K562 (cell line): ENCODE results near the gene DYNC2I2. TPM values are rescaled to one million over a fixed set of nuclear protein-coding genes. Genes with fewer than 3 reads are reported as not detected.

ENCODE experiments used
- ATAC-seq: fragments of 200-7000 bp; cut with Tn5 transposase; 3 replicates; pipeline ENCODE4 v1.9.1; 2020; ENCODE audit warnings: moderate library complexity
- BruUV-seq: library from RNA; stranded (reverse); fragments of 400-500 nt; replicated peaks from 2 replicates; lab custom pipeline; 2021; lab: Mats Ljungman, UMichigan
- CTCF ChIA-PET: fragments of 300-600 bp; formaldehyde crosslinking; extraction: SDS; loops from one replicate; lab custom pipeline; 2021; ENCODE audit warnings: low intra/inter-chr PET ratio; lab: Yijun Ruan, JAX
- POLR2A ChIA-PET: fragments of 300-600, 350-650 bp; sonication (Branson Sonifier 250); formaldehyde crosslinking; extraction: SDS; loops from one replicate; lab custom pipeline; 2021; ENCODE audit warnings: antibody characterized with exemption, inconsistent platforms; lab: Yijun Ruan, JAX
- DNase-seq, 4 experiments: peaks; one replicate each; pipeline versions ENCODE4 v3.0.0 to v3.0.0-alpha.2; 2011 to 2018; ENCODE audit warnings: low spot score in 3 of 4, mixed read lengths in 3 of 4; ENCODE audit errors: extremely low read depth in 1 of 4
- FAIRE-seq: peaks from 2 replicates; lab custom pipeline; 2011; peaks lifted over from hg19 to GRCh38; lab: Jason Lieb, UNC
- H2AFZ ChIP-seq: 2 replicates; pipeline ENCODE4 v1.6.0; 2011; ENCODE audit warnings: low read depth, low read length, control low read depth, inconsistent platforms
- H3K27ac ChIP-seq: fragments of 200-600 bp; 3 replicates; pipeline ENCODE4 v1.8.0; 2011; ENCODE audit warnings: low read depth, mild to moderate bottlenecking, control low read depth, inconsistent platforms, low read length, moderate library complexity, mixed read lengths; ENCODE audit errors: extremely low read depth
- H3K27me3 ChIP-seq, 2 experiments: fragments of 300-600 bp in 1 of 2; 2 replicates in 1 of 2; 3 replicates in 1 of 2; pipeline versions ENCODE4 v1.6.0 to v1.8.0; 2011; ENCODE audit warnings: inconsistent platforms in 2 of 2, low read length in 2 of 2, mild to moderate bottlenecking in 1 of 2, mixed read lengths in 1 of 2, moderate library complexity in 1 of 2; ENCODE audit not compliant: control insufficient read depth in 2 of 2, insufficient read depth in 2 of 2
- H3K36me3 ChIP-seq: fragments of 300-600 bp; 3 replicates; pipeline ENCODE4 v1.8.0; 2011; ENCODE audit warnings: mild to moderate bottlenecking, low read length, inconsistent platforms; ENCODE audit not compliant: control insufficient read depth, insufficient read depth
- H3K4me1 ChIP-seq, 2 experiments: fragments of 200-600 bp in 1 of 2; replicated peaks in 1 of 2; 2 replicates in 1 of 2; 3 replicates in 1 of 2; pipeline versions ENCODE4 v1.5.1 to v1.8.0; 2011; ENCODE audit warnings: inconsistent platforms in 2 of 2, low read length in 2 of 2, mild to moderate bottlenecking in 1 of 2, mixed read lengths in 1 of 2, moderate library complexity in 1 of 2; ENCODE audit not compliant: control insufficient read depth in 2 of 2, insufficient read depth in 2 of 2
- H3K4me2 ChIP-seq: 2 replicates; pipeline ENCODE4 v1.6.1; 2011; ENCODE audit warnings: low read length, control low read depth, inconsistent platforms, mixed read lengths; ENCODE audit not compliant: insufficient read depth
- H3K4me3 ChIP-seq: fragments of 200-600 bp; sonication (generic), shearing (Covaris generic); 2 replicates; pipeline ENCODE4 v1.5.1; 2016; ENCODE audit warnings: control low read depth, inconsistent platforms
- H3K79me2 ChIP-seq: fragments of 200-600 bp; 3 replicates; pipeline ENCODE4 v1.8.0; 2011; ENCODE audit warnings: low read length, inconsistent platforms; ENCODE audit not compliant: control insufficient read depth, insufficient read depth
- H3K9ac ChIP-seq, 2 experiments: 2 replicates each; pipeline versions ENCODE4 v1.6.0 to v1.6.1; 2011; ENCODE audit warnings: low read depth in 2 of 2, low read length in 2 of 2, control low read depth in 1 of 2, inconsistent platforms in 1 of 2, mild to moderate bottlenecking in 1 of 2, mixed read lengths in 1 of 2; ENCODE audit not compliant: insufficient read depth in 1 of 2
- H3K9me1 ChIP-seq: one replicate; pipeline ENCODE4 v1.6.0; 2011; ENCODE audit warnings: inconsistent platforms, mild to moderate bottlenecking, low read length, moderate library complexity; ENCODE audit not compliant: control insufficient read depth, insufficient read depth
- H3K9me3 ChIP-seq: replicated peaks from 2 replicates; pipeline ENCODE4 v1.5.1; 2011; ENCODE audit warnings: low read depth, low read length, inconsistent platforms; ENCODE audit not compliant: control insufficient read depth, insufficient read depth
- H4K20me1 ChIP-seq: replicated peaks from 2 replicates; pipeline ENCODE4 v1.6.1; 2011; ENCODE audit warnings: low read length, inconsistent platforms, mixed read lengths; ENCODE audit not compliant: control insufficient read depth, insufficient read depth
- BRD4 ChIP-seq: fragments of 200-600 bp; sonication (generic); IDR thresholded peaks from 2 replicates; pipeline ENCODE4 v1.6.1; 2017; ENCODE audit warnings: inconsistent platforms
- ESRRA ChIP-seq: fragments of 450-650 bp; IDR thresholded peaks from 2 replicates; pipeline ENCODE4 v1.6.1; 2014; ENCODE audit warnings: low read depth, mild to moderate bottlenecking, moderate library complexity, borderline replicate concordance
- HES1 ChIP-seq: fragments of 450-650 bp; IDR thresholded peaks from 2 replicates; pipeline ENCODE4 v1.6.1; 2016; ENCODE audit warnings: low read depth, mild to moderate bottlenecking, moderate library complexity
- KDM5B ChIP-seq: fragments of 200-600 bp; sonication (generic); IDR thresholded peaks from 2 replicates; pipeline ENCODE4 v1.6.1; 2012; ENCODE audit warnings: low read depth, mild to moderate bottlenecking, moderate library complexity, low read length, control low read depth, inconsistent platforms; ENCODE audit not compliant: insufficient replicate concordance
- POLR2G ChIP-seq: fragments of 200-400 bp; formaldehyde crosslinking; IDR thresholded peaks from 2 replicates; pipeline ENCODE4 v1.6.1; 2017; ENCODE audit warnings: low read depth, mild to moderate bottlenecking, antibody characterized with exemption, low read length, moderate library complexity
- RAD51 ChIP-seq: fragments of 450-650 bp; IDR thresholded peaks from 2 replicates; pipeline ENCODE4 v1.7.1; 2016; ENCODE audit warnings: low read depth, mild to moderate bottlenecking, borderline replicate concordance
- TRIM24 ChIP-seq, 2 experiments: fragments of 450-650 bp; IDR thresholded peaks; 2 replicates each; pipeline ENCODE4 v1.6.1; 2016
- ZC3H8 ChIP-seq: fragments of 450-650 bp; IDR thresholded peaks from 2 replicates; pipeline ENCODE4 v1.6.1; 2017
- WGBS: fragments of 100-300 bp; shearing (Covaris generic); methylation state at CpG from one replicate; pipeline ENCODE4 v1.1.6; 2016; ENCODE audit warnings: low coverage, mixed read lengths; ENCODE audit not compliant: insufficient coverage; ENCODE audit errors: missing lambda C conversion rate; 5-methylcytosine and 5-hydroxymethylcytosine counted together
- in situ Hi-C: fragments of 300-500 bp; cut with MboI; formaldehyde crosslinking; loops from 4 replicates; pipeline ENCODE4 v1.15.0; 2018; ENCODE audit warnings: inconsistent platforms, mixed read lengths
- intact Hi-C: fragments of 100-400 bp; cut with micrococcal nuclease; formaldehyde crosslinking; loops from 2 replicates; pipeline ENCODE4 v1.14.2; 2022
- polyA plus RNA-seq, 8 experiments: library from polyadenylated mRNA; depleted of rRNA in 4 of 8; stranded (reverse) in 5 of 8; unstranded in 3 of 8; fragments of >200 nt; fragmentation: Nextera tagmentation in 2 of 8; fragmentation: Illumina TruSeq in 1 of 8; extraction: Ambion mirVana in 2 of 8; extraction: Trizol in 1 of 8; gene quantifications; 2 replicates each; pipeline versions ENCODE4 v1.2.1 to v1.2.3, GENCODE V29; 2011 to 2014; ENCODE audit warnings: inconsistent platforms in 1 of 8, missing spikeins in 1 of 8
- total RNA-seq, 7 experiments: library from RNA; depleted of rRNA in 6 of 7; stranded (reverse); fragments of >200 nt in 6 of 7; fragmentation: Illumina TruSeq in 2 of 7; extraction: Trizol in 2 of 7; gene quantifications; 2 replicates each; pipeline versions ENCODE4 v1.2.1 to v1.2.3, GENCODE V29; 2011 to 2021; ENCODE audit warnings: low replicate concordance in 1 of 7

The DYNC2I2 gene
- total and polyA plus RNA-seq, 9 of the 15 experiments (the other 6 are each of a cell fraction or from before 2014, with no cell fraction given), result 1.5 to 249 (median 70.0) TPM

DNA sequence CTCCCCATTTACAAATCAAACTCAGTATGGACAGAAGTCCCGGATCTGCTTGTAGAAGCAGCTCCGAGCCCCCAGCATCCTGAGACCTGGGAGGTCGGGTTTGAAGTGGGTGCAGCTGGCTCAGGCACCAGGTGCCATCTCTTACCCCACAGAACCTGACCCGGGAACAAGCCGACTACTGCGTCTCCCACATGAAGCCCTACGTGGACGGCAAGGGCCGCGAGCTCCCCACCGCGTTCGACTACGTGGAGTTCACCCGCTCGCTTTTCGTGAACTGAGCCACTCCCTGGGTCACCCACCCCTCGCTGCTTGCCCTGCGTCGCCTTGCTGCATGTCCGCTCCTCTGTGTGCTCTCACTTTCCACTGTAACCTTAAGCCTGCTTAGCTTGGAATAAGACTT is 23.6 kb downstream of the DYNC2I2 start:
- Histone ChIP-seq H3K4me3 (no peak overlapping the region), H3K9me1 (no peaks in the 10 kb centered on the region), H3K79me2 (no peaks in the 10 kb centered on the region), H3K4me1 (peaks cover 4 to 43% of the 10 kb centered on the region in 2 experiments; a peak in 4 of 5 replicates), H3K36me3 (peaks cover 62% of the 10 kb centered on the region), H3K27ac (no peak overlapping the region), H3K9me3 (no peaks in the 10 kb centered on the region), H3K4me2 (no peak overlapping the region), H4K20me1 (no peaks in the 10 kb centered on the region; the same call in 1 of the 2 replicates), H3K27me3 (no peaks in the 10 kb centered on the region), H2AFZ (no peak overlapping the region), H3K9ac (no peak overlapping the region)
- FAIRE-seq (no peak), ATAC-seq (no peak), DNase-seq (no peak)
- TF ChIP-seq TRIM24 (IDR thresholded peaks at IDR 0.05), result no peak
- TF ChIP-seq HES1, result no peak
- TF ChIP-seq POLR2G, result 0 out of 2 replicates have a peak, but pooled peaks have one; percentile 34
- no peak for TF ChIP-seq BRD4
- TF ChIP-seq ZC3H8, result no peak
- no peak for TF ChIP-seq ESRRA
- TF ChIP-seq RAD51, result no peak
- no peak for TF ChIP-seq KDM5B
- 95% methylated on average over 10 of the region's 21 CpGs for WGBS
- ChIA-PET POLR2A (interaction anchor here (0.6 to 2.0 kb wide), 6 partner anchors 13 to 186 kb away, joined by 3 to 7 read pairs (median 4); no protein-coding TSS in a partner anchor), CTCF (no interaction called here)
- no TSS peak for BruUV-seq
- intact Hi-C loops, result no loop called here
- in situ Hi-C loops, result no loop called here
